WTC11 (cell line): ENCODE results near the gene HLX. TPM values are rescaled to one million over a fixed set of nuclear protein-coding genes. Genes with fewer than 3 reads are reported as not detected.

Experiments
- ATAC-seq: fragments of 200-7000 bp; cut with Tn5 transposase; 2 replicates; pipeline ENCODE4 v1.10.0; 2021; ENCODE audit warnings: mild to moderate bottlenecking, moderate library complexity
- CTCF ChIA-PET: fragments of 300-600 bp; sonication (Branson Sonifier 250); formaldehyde crosslinking; loops from one replicate; lab custom pipeline; 2021; ENCODE audit warnings: antibody characterized with exemption; lab: Charles Lee
- POLR2A ChIA-PET: fragments of 350-600 bp; sonication (Branson Sonifier 250); formaldehyde crosslinking; loops from one replicate; lab custom pipeline; 2021; ENCODE audit warnings: antibody characterized with exemption; lab: Charles Lee
- DNase-seq: peaks from one replicate; pipeline ENCODE4 v3.0.0; 2021; ENCODE audit warnings: low spot score
- H3K27ac Mint-ChIP-seq: 2 replicates; pipeline ENCODE4 v1.8.0; 2021; ENCODE audit warnings: mixed read lengths
- H3K27me3 Mint-ChIP-seq: 2 replicates; pipeline ENCODE4 v1.8.0; 2021; ENCODE audit warnings: low read depth, mild to moderate bottlenecking, moderate library complexity, mixed read lengths
- H3K36me3 Mint-ChIP-seq: 2 replicates; pipeline ENCODE4 v1.8.0; 2021; ENCODE audit warnings: mixed read lengths
- H3K4me1 Mint-ChIP-seq: 2 replicates; pipeline ENCODE4 v1.8.0; 2022; ENCODE audit warnings: mixed read lengths
- H3K4me3 Mint-ChIP-seq: 2 replicates; pipeline ENCODE4 v1.8.0; 2021; ENCODE audit warnings: mild to moderate bottlenecking, moderate library complexity, mixed read lengths
- H3K9me3 Mint-ChIP-seq: 2 replicates; pipeline ENCODE4 v1.8.0; 2021; ENCODE audit warnings: mixed read lengths
- ATF1 ChIP-seq: sonication (generic); formaldehyde crosslinking; IDR thresholded peaks from 2 replicates; pipeline ENCODE4 v1.8.1; 2023; ENCODE audit warnings: mild to moderate bottlenecking, moderate library complexity, missing genetic modification reagents
- ESRRA ChIP-seq: sonication (generic); formaldehyde crosslinking; IDR thresholded peaks from 2 replicates; pipeline ENCODE4 v1.8.1; 2022; ENCODE audit warnings: mild to moderate bottlenecking, missing genetic modification reagents, borderline replicate concordance
- FOXK1 ChIP-seq: sonication (generic); formaldehyde crosslinking; IDR thresholded peaks from 2 replicates; pipeline ENCODE4 v1.8.0; 2022; ENCODE audit warnings: mild to moderate bottlenecking, moderate library complexity, missing genetic modification reagents
- GTF2I ChIP-seq: fragments of 250-450 bp; sonication (Bioruptor Pico); conservative IDR thresholded peaks from 2 replicates; pipeline ENCODE4 v1.4.0; 2021; ENCODE audit warnings: mild to moderate bottlenecking
- IRF1 ChIP-seq: sonication (generic); formaldehyde crosslinking; IDR thresholded peaks from 2 replicates; pipeline ENCODE4 v1.8.0; 2023; ENCODE audit warnings: missing genetic modification reagents
- IRF2 ChIP-seq: sonication (generic); formaldehyde crosslinking; IDR thresholded peaks from 2 replicates; pipeline ENCODE4 v1.8.0; 2022; ENCODE audit warnings: low read depth, missing genetic modification reagents, borderline replicate concordance
- MXD4 ChIP-seq: fragments of 250-450 bp; sonication (Bioruptor Pico); IDR thresholded peaks from 2 replicates; pipeline ENCODE4 v1.8.0; 2021; ENCODE audit warnings: mild to moderate bottlenecking, moderate library complexity, borderline replicate concordance
- MYBL2 ChIP-seq: sonication (generic); formaldehyde crosslinking; IDR thresholded peaks from 2 replicates; pipeline ENCODE4 v1.8.1; 2023; ENCODE audit warnings: mild to moderate bottlenecking, moderate library complexity, missing genetic modification reagents
- NR3C1 ChIP-seq: sonication (generic); formaldehyde crosslinking; conservative IDR thresholded peaks from 2 replicates; pipeline ENCODE4 v1.8.1; 2023; ENCODE audit warnings: low read depth, mild to moderate bottlenecking, missing genetic modification reagents
- RELA ChIP-seq: sonication (generic); formaldehyde crosslinking; IDR thresholded peaks from 2 replicates; pipeline ENCODE4 v1.8.1; 2022; ENCODE audit warnings: missing genetic modification reagents, mild to moderate bottlenecking, borderline replicate concordance
- SMAD3 ChIP-seq: sonication (generic); formaldehyde crosslinking; IDR thresholded peaks from 2 replicates; pipeline ENCODE4 v1.8.0; 2022; ENCODE audit warnings: missing genetic modification reagents, mild to moderate bottlenecking, borderline replicate concordance
- SP1 ChIP-seq: sonication (generic); formaldehyde crosslinking; conservative IDR thresholded peaks from 2 replicates; pipeline ENCODE4 v1.8.1; 2022; ENCODE audit warnings: missing genetic modification reagents
- USF1 ChIP-seq: sonication (generic); formaldehyde crosslinking; IDR thresholded peaks from 2 replicates; pipeline ENCODE4 v1.8.0; 2022; ENCODE audit warnings: mild to moderate bottlenecking, missing genetic modification reagents
- ZNF121 ChIP-seq: sonication (generic); formaldehyde crosslinking; IDR thresholded peaks from 2 replicates; pipeline ENCODE4 v1.8.0; 2023; ENCODE audit warnings: missing genetic modification reagents
- ZNF219 ChIP-seq: sonication (generic); formaldehyde crosslinking; IDR thresholded peaks from 2 replicates; pipeline ENCODE4 v1.8.0; 2023; ENCODE audit warnings: missing genetic modification reagents, mild to moderate bottlenecking, borderline replicate concordance
- ZNF423 ChIP-seq: fragments of 250-450 bp; sonication (Bioruptor Pico); IDR thresholded peaks from 2 replicates; pipeline ENCODE4 v2.1.2; 2022; ENCODE audit warnings: mild to moderate bottlenecking, moderate library complexity
- total RNA-seq: library from RNA; stranded (reverse); gene quantifications from 3 replicates; pipeline ENCODE4 v1.2.3, GENCODE V29; 2021
- TF ChIP-seq, protein P1 (sequence below): sonication (generic); formaldehyde crosslinking; IDR thresholded peaks from 2 replicates; pipeline ENCODE4 v1.8.0; 2022; ENCODE audit warnings: missing genetic modification reagents
- TF ChIP-seq, protein P2 (sequence below): fragments of 250-450 bp; sonication (Bioruptor Pico); IDR thresholded peaks from 2 replicates; pipeline ENCODE4 v1.9.0; 2021; ENCODE audit warnings: mild to moderate bottlenecking
- TF ChIP-seq, protein P3 (sequence below): fragments of 250-450 bp; sonication (Bioruptor Pico); IDR thresholded peaks from 2 replicates; pipeline ENCODE4 v2.1.2; 2022; ENCODE audit warnings: mild to moderate bottlenecking, moderate library complexity

The HLX gene
- total RNA-seq, 1 experiment from 2014 or later, result not detected

DNA sequence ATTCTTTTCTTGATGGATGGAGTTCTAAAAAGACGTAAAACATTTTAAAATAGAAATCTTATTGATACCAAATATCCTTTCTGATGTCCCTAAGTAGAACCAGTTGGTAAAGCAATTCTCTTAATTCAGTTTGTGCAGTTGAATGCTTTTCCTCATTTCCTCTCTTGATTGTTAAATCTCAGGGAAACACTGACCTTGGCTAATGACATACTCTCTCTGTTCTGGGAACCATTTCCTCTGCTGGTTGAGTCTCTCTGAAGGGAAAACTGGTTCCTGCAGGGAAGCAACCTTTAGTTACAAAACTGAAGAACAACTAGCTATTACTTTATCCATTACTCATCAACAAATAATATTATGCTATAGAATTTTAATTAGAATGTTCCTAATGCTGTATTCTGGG is 36.7 kb downstream of the HLX start (continued):
- TF ChIP-seq GTF2I, result no peak
- TF ChIP-seq SP1 (CRISPR knock-in tag), result no peak
- TF ChIP-seq, protein P1, sequence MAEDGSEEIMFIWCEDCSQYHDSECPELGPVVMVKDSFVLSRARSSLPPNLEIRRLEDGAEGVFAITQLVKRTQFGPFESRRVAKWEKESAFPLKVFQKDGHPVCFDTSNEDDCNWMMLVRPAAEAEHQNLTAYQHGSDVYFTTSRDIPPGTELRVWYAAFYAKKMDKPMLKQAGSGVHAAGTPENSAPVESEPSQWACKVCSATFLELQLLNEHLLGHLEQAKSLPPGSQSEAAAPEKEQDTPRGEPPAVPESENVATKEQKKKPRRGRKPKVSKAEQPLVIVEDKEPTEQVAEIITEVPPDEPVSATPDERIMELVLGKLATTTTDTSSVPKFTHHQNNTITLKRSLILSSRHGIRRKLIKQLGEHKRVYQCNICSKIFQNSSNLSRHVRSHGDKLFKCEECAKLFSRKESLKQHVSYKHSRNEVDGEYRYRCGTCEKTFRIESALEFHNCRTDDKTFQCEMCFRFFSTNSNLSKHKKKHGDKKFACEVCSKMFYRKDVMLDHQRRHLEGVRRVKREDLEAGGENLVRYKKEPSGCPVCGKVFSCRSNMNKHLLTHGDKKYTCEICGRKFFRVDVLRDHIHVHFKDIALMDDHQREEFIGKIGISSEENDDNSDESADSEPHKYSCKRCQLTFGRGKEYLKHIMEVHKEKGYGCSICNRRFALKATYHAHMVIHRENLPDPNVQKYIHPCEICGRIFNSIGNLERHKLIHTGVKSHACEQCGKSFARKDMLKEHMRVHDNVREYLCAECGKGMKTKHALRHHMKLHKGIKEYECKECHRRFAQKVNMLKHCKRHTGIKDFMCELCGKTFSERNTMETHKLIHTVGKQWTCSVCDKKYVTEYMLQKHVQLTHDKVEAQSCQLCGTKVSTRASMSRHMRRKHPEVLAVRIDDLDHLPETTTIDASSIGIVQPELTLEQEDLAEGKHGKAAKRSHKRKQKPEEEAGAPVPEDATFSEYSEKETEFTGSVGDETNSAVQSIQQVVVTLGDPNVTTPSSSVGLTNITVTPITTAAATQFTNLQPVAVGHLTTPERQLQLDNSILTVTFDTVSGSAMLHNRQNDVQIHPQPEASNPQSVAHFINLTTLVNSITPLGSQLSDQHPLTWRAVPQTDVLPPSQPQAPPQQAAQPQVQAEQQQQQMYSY (CRISPR knock-in tag), result no peak
- no peak for TF ChIP-seq MYBL2 (CRISPR knock-in tag)
- TF ChIP-seq, protein P2, sequence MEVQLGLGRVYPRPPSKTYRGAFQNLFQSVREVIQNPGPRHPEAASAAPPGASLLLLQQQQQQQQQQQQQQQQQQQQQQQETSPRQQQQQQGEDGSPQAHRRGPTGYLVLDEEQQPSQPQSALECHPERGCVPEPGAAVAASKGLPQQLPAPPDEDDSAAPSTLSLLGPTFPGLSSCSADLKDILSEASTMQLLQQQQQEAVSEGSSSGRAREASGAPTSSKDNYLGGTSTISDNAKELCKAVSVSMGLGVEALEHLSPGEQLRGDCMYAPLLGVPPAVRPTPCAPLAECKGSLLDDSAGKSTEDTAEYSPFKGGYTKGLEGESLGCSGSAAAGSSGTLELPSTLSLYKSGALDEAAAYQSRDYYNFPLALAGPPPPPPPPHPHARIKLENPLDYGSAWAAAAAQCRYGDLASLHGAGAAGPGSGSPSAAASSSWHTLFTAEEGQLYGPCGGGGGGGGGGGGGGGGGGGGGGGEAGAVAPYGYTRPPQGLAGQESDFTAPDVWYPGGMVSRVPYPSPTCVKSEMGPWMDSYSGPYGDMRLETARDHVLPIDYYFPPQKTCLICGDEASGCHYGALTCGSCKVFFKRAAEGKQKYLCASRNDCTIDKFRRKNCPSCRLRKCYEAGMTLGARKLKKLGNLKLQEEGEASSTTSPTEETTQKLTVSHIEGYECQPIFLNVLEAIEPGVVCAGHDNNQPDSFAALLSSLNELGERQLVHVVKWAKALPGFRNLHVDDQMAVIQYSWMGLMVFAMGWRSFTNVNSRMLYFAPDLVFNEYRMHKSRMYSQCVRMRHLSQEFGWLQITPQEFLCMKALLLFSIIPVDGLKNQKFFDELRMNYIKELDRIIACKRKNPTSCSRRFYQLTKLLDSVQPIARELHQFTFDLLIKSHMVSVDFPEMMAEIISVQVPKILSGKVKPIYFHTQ (CRISPR knock-in tag), result no peak
- no peak for TF ChIP-seq ATF1 (CRISPR knock-in tag)
- no peak for TF ChIP-seq SMAD3 (CRISPR knock-in tag)
- no peak for TF ChIP-seq ZNF121 (CRISPR knock-in tag)
- TF ChIP-seq ZNF423 (CRISPR knock-in tag), result no peak
- TF ChIP-seq, protein P3, sequence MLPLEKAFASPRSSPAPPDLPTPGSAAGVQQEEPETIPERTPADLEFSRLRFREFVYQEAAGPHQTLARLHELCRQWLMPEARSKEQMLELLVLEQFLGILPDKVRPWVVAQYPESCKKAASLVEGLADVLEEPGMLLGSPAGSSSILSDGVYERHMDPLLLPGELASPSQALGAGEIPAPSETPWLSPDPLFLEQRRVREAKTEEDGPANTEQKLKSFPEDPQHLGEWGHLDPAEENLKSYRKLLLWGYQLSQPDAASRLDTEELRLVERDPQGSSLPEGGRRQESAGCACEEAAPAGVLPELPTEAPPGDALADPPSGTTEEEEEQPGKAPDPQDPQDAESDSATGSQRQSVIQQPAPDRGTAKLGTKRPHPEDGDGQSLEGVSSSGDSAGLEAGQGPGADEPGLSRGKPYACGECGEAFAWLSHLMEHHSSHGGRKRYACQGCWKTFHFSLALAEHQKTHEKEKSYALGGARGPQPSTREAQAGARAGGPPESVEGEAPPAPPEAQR (CRISPR knock-in tag), result no peak

- no peak for ATAC-seq
- peaks cover 9% of the 10 kb centered on the region for H3K4me1 Mint-ChIP-seq
- ChIA-PET POLR2A (no interaction called here), CTCF (no interaction called here)
- H3K4me3 Mint-ChIP-seq, result no peak overlapping the region
- H3K36me3 Mint-ChIP-seq, result no peaks in the 10 kb centered on the region
- H3K9me3 Mint-ChIP-seq, result no peaks in the 10 kb centered on the region
- no peak overlapping the region for H3K27ac Mint-ChIP-seq
- no peaks in the 10 kb centered on the region; the same call in 1 of the 2 replicates for H3K27me3 Mint-ChIP-seq
- no peak for DNase-seq
- TF ChIP-seq, protein P1 (CRISPR knock-in tag), result no peak
- TF ChIP-seq USF1 (no peak), IRF2 (CRISPR knock-in tag) (no peak), NR3C1 (no peak), ZNF219 (no peak), ESRRA (CRISPR knock-in tag) (no peak), RELA (CRISPR knock-in tag) (no peak), IRF1 (CRISPR knock-in tag) (no peak), FOXK1 (CRISPR knock-in tag) (no peak), MXD4 (CRISPR knock-in tag) (no peak)
- TF ChIP-seq, protein P2 (CRISPR knock-in tag), result no peak
Measured at GRCh38 chr1:220917101-220917500, 37.9 kb downstream of the HLX start.
